ENCODE measurements around the gene NUDT3.
"Not testable (repeated sequence)": the region's sequence is repeated elsewhere in the genome, so short reads cannot be mapped to it uniquely, and the experiment has no call there.

The NUDT3 gene

DNA sequence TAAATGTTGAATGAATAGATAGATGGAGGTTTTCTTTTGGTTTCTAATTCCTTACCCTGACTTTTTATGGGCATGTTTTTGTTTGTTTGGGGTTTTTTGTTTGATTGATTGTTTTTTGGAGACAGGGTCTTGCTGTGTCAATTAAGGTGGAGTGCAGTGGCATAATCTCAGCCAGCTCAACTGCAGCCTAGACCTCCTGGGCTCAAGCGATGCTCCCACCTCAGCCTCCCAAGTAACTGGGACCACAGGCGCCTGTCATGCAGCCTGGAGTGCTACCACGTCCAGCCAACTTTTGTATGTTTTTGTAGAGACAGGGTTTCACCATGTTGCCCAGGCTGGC lies 1.5 kb upstream of the NUDT3 start:
- in situ Hi-C loops (cut with MboI; ENCODE audit: low sequenced_read_pairs): no loop called here

DNA sequence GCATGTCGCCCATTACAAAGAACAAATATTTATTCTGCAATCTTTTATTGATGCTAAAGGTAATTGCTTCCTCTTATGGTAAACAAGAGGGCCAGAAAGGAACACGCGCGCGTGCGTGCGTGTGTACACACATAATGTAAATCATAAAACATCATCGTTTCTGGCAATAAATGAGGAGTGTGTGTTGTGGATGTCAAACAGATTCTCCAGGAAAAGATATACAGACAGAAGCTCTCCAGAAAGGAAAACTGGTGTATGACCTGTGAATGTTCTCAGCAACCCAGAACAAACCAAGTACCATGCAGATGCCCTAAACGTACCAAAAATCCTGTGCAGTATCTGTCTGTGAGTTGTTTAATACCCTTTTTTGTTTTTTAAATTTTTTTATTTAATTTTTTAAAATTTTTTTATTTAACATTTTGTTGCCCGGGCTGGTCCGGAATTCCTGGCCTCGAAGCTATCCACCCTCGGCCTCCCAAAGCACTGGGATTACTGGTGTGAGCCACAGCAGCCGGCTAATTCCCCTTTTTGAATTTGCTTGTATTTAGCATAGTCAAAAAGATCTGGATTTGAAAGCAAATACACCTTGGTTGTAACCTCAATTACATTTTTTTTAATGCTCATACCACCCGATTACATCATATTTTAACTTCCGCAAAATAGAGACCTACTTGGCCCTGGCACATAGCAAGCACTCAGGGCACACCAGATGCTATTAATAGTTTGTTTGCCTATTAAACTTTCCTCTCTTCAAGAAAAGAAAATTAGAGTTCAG lies 909 bp upstream of the NUDT3 start:
- in situ Hi-C loops (cut with MboI; ENCODE audit: low sequenced_read_pairs): no loop called here

DNA sequence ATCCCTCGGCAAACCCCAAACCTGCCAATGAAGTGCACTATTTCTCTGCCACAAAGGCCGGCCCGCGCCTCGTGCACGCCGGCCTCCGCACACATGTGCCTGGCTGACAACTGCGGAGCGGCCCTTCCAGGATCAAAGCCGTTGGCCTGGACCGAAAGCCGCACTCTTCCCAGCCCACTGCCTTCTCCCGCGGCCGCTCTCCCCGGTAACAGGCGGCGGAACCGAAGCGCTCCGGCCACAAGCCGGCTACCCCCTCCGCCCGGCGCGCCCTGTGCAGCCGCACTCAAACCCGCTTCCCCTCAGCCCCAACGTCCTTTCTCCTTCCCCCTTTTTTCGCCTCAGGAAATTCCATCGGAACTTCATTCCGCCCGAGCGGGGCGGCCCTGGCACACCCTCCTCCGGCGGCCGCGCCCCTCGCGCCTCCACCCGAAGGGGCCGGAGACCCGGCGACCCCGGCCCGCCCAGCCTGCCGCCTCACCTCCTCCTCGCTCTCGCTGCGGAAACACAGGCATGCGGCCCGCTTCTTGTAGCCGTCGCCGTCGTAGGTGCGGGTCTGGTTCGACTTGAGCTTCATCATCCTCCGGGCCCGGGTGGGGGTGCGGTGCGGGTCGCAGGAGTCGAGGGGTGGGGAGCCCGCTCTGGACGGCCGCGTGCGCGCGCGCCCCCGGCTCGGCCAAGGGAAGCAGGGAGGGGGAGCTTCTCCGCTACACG lies 528 bp downstream of the NUDT3 start:
- in situ Hi-C loops (cut with MboI; ENCODE audit: low sequenced_read_pairs): no loop called here

DNA sequence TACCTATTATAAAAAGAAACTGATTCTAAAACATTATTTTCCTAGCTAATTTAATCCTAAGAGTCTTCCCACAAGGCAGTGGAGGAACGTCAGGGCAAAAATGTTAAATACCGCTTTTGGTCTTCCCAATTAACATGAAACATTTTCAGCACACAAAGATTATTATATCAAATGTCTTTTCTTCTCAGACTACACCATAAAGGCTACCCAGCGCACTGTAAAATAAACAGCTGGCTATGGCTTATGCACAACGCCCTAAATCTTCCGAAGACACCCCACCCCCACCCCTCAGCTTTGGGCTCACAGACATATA lies 1.0 kb downstream of the NUDT3 start:
- in situ Hi-C loops (cut with MboI; ENCODE audit: low sequenced_read_pairs): no loop called here

DNA sequence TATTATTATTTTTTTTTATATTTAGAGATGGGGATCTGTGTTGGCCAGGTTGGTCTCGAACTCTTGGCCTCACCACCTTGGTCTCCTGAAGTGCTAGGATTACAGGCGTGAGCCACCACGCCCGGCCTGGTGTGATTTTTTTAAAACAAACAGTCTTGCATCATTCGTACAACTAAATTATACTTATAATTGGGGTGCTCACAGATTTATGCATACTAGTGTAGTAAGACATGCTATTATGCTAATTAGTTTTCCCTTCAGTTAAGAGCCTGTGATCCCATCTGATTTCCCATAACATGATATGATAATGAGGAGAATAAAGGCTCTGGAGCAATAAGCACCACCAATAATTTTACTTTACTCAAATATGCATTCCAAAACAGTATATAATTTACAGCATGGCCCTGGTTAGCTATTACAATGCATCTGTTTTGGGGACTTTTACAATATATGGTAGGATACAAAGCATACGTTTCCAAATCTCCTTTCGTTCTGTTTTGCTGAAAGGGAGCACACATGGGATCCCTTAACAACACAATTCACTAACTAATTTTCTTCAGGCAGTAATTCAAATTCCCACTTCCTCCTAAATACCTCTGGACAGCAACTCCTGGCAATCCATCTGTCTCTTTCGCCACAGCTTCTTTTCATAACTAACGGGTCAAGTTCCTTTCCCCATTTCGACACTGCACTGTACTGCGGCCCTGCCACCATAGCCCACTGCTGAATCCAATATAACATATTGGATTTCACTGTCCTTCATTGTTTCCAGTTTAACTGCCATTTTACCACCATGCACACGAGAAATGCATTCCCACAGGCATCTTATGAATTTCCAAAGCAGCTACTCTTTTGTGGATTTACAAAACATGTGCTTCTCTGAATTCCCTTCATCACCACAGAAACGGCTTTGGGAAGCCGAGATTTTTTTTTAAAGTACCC lies 1.7 kb downstream of the NUDT3 start:
- in situ Hi-C loops (cut with MboI; ENCODE audit: low sequenced_read_pairs): no loop called here

DNA sequence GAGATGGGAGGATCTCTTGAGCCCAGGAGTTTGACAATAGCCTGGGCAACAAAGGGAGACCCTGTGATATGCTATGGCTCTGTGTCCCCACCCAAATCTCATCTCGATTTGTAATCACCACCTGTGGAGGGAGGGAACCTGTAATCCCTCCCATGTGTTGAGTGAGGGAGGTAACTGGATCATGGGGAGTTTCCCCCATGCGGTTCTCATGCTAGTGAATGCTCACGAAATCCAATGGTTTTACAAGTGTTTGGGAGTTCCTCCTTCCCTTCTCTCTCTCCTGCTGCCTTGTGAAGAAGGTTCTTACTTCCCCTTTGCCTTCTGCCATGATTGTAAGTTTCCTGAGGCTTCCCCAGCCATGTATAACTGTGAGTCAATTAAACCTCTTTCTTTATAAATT lies 3.4 kb downstream of the NUDT3 start:
- in situ Hi-C loops (cut with MboI; ENCODE audit: low sequenced_read_pairs): no loop called here

DNA sequence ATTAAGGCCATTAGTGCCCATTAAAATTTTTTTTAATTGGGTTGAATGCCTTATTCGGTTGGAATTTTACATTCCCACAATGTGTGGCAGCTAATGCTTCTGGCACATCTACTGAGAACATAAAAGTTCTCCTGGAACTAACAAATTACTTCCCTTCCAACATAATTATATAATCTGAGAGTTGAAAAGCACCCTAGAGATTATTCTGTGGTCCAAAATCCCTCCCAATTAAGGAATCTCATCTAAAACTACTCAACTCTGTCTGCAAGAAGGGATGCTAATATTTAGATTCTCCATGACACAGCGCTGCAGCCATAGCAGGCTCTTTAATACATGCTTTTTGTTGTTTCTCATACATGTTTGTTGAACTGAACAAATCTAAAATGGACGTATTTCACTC lies 4.0 kb downstream of the NUDT3 start:
- in situ Hi-C loops (cut with MboI; ENCODE audit: low sequenced_read_pairs): no loop called here

DNA sequence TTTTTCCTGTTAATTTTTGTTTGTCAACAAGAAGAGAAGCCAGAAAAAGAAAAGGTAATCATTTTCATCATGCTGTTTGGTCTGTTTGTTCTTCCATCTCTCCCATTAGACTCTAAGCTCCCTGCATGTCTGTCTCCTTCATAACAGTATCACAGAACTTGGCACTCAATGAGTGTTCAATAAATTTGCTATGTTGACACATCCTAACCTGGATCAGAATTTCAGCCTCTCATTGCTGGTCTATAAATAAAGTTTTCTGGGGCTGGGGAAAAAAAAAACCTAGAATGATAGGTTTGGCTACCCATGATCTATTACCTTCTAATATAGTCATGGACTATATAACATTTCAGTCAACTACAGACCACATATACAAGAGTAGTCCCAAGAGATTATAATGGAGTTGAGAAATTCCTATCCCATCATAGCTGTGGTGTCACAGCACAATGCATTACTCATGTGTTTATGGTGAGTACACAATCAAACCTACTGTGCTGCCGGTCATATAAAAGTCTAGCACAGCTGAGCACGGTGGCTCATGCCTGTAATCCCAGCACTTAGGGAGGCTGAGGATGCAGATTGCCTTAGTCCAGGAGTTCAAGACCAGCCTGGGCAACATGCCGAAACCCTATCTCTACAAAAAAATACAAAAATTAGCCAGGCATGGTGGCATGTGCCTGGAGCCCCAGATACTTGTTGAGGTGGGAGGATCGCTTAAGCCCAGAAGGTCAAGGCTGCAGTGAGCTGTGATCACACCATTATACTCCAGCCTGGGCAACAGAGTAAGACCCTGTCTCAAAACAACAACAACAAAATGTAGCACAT lies 5.9 kb downstream of the NUDT3 start:
- in situ Hi-C loops (cut with MboI; ENCODE audit: low sequenced_read_pairs): no loop called here

DNA sequence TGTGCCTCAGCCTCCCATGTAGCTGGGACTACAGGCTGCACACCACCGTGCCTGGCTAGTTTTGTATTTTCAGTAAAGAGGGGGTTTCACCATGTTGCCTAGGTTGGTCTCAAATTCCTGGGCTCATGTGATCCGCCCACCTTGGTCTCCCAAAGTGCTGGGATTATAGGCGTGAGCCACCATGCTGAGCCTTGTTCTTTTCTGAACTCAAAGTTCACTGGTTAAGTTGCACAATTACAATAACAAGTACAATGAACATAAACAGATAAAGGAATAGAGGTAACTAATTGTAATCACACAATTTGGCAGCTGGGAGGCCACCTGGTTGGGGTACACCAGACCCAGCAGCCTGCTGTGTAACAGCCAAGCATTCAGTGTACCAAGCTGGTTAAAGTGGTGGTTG lies 6.7 kb downstream of the NUDT3 start:
- in situ Hi-C loops (cut with MboI; ENCODE audit: low sequenced_read_pairs): no loop called here

DNA sequence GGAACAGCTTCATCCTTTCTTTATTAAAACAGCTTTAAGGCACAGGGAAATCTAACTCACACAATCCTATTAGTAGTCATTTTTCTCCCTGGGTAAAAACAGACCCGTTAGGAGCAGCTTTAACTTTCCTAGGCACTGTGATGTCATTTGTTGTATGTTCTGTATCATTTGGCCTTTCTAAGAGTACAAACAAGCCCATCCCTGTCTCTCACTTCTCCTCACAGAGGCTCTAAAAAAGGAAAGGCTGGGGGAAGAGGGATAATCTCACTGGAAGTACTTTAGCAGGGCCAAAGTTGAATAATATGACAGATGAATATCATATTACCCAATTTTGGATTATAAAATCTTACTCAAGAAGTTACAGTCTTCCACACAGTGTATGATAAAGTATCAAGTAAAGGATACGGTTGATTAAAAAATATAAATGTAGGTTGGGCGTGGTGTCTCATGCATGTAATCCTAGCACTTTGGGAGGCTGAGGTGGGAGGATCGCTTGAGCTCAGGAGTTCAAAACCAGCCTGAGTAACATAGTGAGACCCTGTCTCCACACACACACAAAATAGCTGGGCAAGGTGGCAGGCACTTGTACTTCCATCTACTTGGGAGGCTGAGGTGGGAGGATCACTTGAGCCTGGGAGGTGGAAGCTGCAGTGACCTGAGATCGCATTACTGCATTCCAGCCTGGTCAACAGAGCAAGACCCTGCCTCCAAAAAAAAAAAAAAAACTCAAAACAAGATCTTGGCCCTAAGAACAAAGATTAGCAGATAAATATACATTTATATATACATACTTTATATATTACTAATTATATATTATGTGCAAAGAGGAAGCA lies 7.9 kb downstream of the NUDT3 start:
- in situ Hi-C loops (cut with MboI; ENCODE audit: low sequenced_read_pairs): no loop called here

DNA sequence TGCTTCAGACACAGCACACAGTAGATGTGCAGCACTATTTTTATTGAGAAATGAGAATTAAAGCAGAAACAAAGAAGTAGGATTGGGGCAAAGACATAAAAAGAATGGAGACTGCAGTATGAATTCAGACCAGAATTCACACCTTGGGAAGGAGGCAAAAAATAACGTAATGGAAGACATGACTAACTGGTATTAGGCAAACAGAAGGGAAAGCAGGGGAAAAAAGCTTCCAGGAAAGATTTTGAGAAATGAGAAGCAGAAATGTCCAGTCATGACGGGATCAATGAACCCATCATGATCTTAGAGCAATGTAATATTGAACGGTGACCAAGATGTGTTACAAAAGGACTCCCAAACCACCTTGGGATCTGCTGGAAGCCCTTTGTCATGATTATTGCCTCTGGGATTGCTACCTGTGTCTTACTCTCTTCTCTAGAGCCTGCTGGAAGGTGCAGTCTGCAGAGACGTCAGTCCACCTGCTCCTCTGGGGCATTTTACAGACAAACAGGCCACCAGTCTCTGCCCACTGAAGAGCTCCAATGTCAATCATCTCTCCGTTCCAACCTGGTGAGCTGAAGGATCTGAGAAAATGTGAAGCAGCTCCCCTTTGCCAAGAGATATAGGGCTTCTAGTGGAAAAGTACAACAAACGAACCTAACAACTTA lies 8.7 kb downstream of the NUDT3 start:
- in situ Hi-C loops (cut with MboI; ENCODE audit: low sequenced_read_pairs): no loop called here

DNA sequence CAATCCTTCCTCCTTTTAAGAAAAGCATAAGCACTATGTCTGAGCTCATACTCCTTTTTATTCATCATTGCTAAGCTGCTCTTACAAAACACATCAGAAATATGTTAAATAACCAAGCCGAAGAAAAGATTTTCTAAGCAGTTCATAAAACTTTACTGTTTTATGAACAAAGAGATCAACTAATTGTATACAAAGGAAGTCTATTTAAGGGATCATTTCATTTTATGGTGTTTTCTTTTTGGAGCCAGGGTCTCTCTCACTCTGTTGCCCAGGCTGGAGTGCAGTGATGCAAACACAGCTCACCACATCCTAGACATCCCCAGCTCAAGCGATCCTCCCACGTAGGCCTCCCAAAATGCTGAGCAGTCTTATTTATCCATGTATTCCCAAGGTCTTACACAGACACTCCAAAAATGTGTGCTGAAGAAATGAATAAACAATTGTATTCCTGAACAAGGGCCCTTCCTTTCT lies 9.3 kb downstream of the NUDT3 start:
- in situ Hi-C loops (cut with MboI; ENCODE audit: low sequenced_read_pairs): no loop called here

DNA sequence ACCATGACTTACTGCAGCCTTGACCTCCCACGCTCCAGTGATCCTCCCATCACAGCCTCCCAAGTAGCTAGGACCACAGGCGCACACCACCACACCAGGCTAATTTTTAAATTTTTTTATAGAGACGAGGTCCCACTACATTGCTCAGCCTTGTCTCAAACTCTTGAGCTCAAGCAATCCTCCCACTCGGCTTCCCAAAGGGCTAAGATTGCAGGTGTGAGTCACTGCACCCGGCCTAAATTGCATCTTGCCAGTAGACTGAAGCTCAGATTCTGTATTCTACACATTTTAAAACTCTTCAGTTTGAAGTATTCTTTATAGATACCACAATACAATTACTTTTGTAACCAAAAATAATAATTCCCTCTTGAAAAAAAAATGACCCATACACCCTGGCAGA lies 11.4 kb downstream of the NUDT3 start:
- in situ Hi-C loops (cut with MboI; ENCODE audit: low sequenced_read_pairs): no loop called here

DNA sequence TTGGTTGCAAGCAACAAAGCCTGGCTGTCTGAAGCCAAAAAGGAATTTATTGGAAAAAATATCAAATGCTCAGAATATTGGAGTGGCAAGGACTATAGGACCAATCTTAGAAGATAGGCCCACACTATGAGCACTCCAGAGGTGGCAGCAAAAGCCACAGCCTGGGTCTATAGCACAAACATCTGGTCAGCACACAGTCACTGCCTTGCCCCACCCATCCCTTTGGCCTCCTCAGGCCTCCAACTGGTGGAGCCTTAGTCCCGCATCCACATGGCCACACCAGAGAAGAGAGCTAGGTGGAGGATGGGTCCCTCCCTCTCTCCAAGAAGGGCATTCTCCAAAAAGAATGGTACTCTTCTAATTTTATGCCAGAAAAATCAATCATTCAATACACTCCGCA lies 14.0 kb downstream of the NUDT3 start:
- in situ Hi-C loops (cut with MboI; ENCODE audit: low sequenced_read_pairs): no loop called here

DNA sequence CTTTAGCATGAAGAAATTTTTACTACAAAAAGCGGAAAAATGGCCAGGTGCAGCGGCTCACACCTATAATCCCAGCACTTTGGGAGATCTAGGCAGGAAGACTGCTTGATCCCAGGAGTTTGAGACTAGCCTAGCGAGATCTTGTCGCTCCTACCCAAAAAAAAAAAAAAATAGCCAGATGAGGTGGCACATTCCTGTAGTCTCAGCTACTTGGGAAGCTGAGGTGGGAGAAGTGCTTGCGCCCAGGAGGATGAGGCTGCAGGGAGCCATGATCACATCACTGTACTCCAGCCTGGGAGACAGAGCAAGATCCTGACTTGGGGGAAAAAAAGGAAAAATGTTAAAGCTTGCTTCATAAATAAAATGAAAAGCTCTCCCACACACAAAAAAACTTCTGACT lies 14.5 kb downstream of the NUDT3 start:
- in situ Hi-C loops (cut with MboI; ENCODE audit: low sequenced_read_pairs): no loop called here

DNA sequence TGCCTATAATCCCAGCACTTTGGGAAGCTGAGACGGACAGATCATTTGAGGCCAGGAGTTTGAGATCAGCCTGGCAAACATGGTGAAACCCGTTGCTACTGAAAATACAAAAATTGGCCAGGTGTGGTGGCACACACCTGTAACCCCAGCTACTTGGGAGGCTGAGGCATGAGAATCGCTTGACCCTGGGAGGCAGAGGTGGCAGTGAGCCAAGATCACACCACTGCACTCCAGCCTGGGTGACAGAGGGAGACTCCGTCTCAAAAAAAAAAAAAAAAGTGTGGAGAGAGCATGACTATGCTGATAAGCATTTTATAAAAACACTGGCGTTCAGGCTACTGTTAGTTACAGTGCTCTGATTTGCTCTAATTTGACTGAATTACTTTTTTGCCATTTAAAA lies 14.9 kb downstream of the NUDT3 start:
- in situ Hi-C loops (cut with MboI; ENCODE audit: low sequenced_read_pairs): not testable (repeated sequence)

DNA sequence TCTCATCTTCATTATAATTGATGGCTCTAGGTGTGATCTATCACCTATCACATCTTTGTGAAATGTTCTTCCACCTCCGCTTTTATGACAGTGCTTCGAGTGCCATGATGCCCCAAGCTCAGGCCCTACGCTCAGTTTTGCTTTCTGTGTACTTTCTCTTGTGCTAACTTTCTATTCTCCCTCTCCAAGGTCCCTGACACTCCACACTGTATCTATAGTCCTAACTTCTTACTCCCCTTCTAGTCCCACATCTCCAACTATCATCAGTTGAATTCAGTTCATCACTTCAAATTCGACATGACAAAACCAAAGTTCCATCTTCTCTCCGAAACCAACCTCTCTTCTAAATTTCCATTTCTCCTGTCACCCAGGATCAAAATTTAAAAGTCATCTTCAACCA lies 16.6 kb downstream of the NUDT3 start:
- in situ Hi-C loops (cut with MboI; ENCODE audit: low sequenced_read_pairs): no loop called here

DNA sequence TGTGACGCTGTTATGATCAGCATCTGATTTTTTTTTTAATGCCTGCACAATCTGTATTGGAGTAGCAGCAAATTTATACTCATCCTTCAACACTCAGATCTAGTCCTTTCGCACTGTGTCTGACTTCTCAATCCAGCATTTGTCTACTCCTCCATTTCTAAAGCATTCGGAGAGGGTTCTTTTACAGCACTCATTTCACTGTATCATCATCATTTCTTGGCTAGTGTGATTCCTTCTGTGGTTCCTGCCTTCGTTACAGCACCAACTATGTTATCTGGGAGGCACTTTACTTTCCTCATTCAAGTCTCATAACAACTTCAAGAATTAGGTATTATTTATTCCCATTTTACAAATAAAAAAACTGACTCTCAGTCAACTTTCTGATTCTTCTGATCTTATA lies 18.0 kb downstream of the NUDT3 start:
- in situ Hi-C loops (cut with MboI; ENCODE audit: low sequenced_read_pairs): no loop called here

DNA sequence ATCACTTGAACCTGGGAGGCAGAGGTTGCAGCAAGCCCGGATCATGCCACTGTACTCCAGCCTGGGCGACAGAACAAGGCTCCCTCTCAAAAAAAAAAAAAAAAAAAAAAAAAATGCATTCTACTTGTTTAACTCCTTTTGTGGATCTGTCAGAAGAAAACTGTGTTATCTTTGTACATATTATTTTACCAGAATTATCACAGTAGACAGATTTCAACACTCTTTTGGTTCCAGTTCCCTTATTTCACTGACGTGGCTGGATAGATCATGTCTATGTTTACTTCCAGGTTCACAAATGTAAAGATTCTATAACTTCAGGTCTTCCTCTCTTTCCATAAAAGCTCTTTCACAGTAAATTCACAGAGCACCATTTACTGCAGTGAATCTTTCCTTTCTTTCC lies 18.4 kb downstream of the NUDT3 start:
- in situ Hi-C loops (cut with MboI; ENCODE audit: low sequenced_read_pairs): no loop called here

All from HL-60/S4 treated with retinoic acid at 250 ng/mL for 4 days and 3 days (cell line).